Measurements from ENCODE around the gene SELENOI. TPM values are rescaled to one million over a fixed set of nuclear protein-coding genes. Genes with fewer than 3 reads are reported as not detected.

Gene SELENOI
- total and polyA plus RNA-seq, 2 of the 4 experiments (the other 2 are of a cell fraction), result 5.1 to 25.1 TPM

- peaks cover 4% of the 10 kb centered on the region; the same call in 1 of the 2 replicates for H3K27me3 ChIP-seq (ENCODE audit: control insufficient read depth, insufficient read depth, low read length)
- no peaks in the 10 kb centered on the region for H3K36me3 ChIP-seq (ENCODE audit: control insufficient read depth, insufficient read depth, low read length)
- no peak overlapping the region for H2BK120ac ChIP-seq (ENCODE audit: low read depth, low read length)
- DNase-seq (no peak), ATAC-seq (ENCODE audit: low read depth) (no peak)
- no peak overlapping the region for H2AK9ac ChIP-seq (replicated peaks; ENCODE audit: low read depth, low read length, poor library complexity)
- H4K20me1 ChIP-seq (ENCODE audit: insufficient read depth, low read length), result no peaks in the 10 kb centered on the region
- in situ Hi-C loops (cut with MboI; ENCODE audit: low sequenced_read_pairs), result no loop called here
- no peak overlapping the region for H4K8ac ChIP-seq (ENCODE audit: low read depth in 2 of 2, low read length in 2 of 2)
- H3K79me1 ChIP-seq (ENCODE audit: low read depth in 1 of 2, low read length in 2 of 2), result no peaks in the 10 kb centered on the region
- H2BK15ac ChIP-seq (ENCODE audit: low read depth, low read length), result no peak overlapping the region
- H3K4ac ChIP-seq (ENCODE audit: low read depth, low read length), result no peak overlapping the region
- no peak overlapping the region for H2BK20ac ChIP-seq (ENCODE audit: low read depth, low read length)
- H3K14ac ChIP-seq (replicated peaks; ENCODE audit: low read depth, low read length), result no peak overlapping the region
- POLR2A ChIA-PET (ENCODE audit: unreplicated experiment), result no interaction called here
- TF ChIP-seq NFE2L2 (IDR thresholded peaks at IDR 0.05; ENCODE audit: low read depth, low read length) (no peak), CHD1 (IDR thresholded peaks at IDR 0.05; ENCODE audit: low read depth, low read length) (no peak), MAFK (IDR thresholded peaks at IDR 0.05; ENCODE audit: low read depth, low read length) (no peak), ELK1 (IDR thresholded peaks at IDR 0.05; ENCODE audit: borderline replicate concordance, low read depth, low read length) (no peak), RCOR1 (IDR thresholded peaks at IDR 0.05; ENCODE audit: insufficient replicate concordance, low read length) (no peak), MAZ (IDR thresholded peaks at IDR 0.05; ENCODE audit: borderline replicate concordance, low read depth, low read length) (no peak), RAD21 (IDR thresholded peaks at IDR 0.05; ENCODE audit: low read length) (no peak), MXI1 (IDR thresholded peaks at IDR 0.05; ENCODE audit: borderline replicate concordance, low read depth, low read length) (no peak), CEBPB (IDR thresholded peaks at IDR 0.05; ENCODE audit: low read depth, low read length) (no peak), BHLHE40 (IDR thresholded peaks at IDR 0.05; ENCODE audit: low read depth, low read length) (no peak), FOS (IDR thresholded peaks at IDR 0.05; ENCODE audit: low read depth, low read length) (no peak)
- TF ChIP-seq, protein P1, sequence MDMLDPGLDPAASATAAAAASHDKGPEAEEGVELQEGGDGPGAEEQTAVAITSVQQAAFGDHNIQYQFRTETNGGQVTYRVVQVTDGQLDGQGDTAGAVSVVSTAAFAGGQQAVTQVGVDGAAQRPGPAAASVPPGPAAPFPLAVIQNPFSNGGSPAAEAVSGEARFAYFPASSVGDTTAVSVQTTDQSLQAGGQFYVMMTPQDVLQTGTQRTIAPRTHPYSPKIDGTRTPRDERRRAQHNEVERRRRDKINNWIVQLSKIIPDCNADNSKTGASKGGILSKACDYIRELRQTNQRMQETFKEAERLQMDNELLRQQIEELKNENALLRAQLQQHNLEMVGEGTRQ (IDR thresholded peaks at IDR 0.05; ENCODE audit: low read depth, low read length), result no peak
- TF ChIP-seq, protein P2, sequence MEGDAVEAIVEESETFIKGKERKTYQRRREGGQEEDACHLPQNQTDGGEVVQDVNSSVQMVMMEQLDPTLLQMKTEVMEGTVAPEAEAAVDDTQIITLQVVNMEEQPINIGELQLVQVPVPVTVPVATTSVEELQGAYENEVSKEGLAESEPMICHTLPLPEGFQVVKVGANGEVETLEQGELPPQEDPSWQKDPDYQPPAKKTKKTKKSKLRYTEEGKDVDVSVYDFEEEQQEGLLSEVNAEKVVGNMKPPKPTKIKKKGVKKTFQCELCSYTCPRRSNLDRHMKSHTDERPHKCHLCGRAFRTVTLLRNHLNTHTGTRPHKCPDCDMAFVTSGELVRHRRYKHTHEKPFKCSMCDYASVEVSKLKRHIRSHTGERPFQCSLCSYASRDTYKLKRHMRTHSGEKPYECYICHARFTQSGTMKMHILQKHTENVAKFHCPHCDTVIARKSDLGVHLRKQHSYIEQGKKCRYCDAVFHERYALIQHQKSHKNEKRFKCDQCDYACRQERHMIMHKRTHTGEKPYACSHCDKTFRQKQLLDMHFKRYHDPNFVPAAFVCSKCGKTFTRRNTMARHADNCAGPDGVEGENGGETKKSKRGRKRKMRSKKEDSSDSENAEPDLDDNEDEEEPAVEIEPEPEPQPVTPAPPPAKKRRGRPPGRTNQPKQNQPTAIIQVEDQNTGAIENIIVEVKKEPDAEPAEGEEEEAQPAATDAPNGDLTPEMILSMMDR (conservative IDR thresholded peaks at IDR 0.05; ENCODE audit: low read depth, low read length), result no peak
- no peak overlapping the region for H3K4me2 ChIP-seq (ENCODE audit: low read depth, low read length)
- no TSS peak for BruUV-seq (replicated peaks)
- no peak overlapping the region for H2AFZ ChIP-seq (replicated peaks; ENCODE audit: low read length, poor library complexity)
- CTCF ChIA-PET, result no interaction called here
- H4K5ac ChIP-seq (ENCODE audit: low read depth, low read length), result no peak overlapping the region
- no peak overlapping the region for H3K27ac ChIP-seq (ENCODE audit: insufficient read depth, low read length)
- WGBS, 2 experiments (ENCODE audit: extremely low coverage in 2 of 2, insufficient read length in 1 of 2), result no CpG with 5 or more reads among the region's 6 CpGs
- H3K18ac ChIP-seq (ENCODE audit: low read depth, low read length), result no peak overlapping the region
- H2BK5ac ChIP-seq (ENCODE audit: low read depth, low read length, poor library complexity, severe bottlenecking), result no peak overlapping the region
- intact Hi-C loops (cut with micrococcal nuclease), result no loop called here
- H3K4me3 ChIP-seq (ENCODE audit: insufficient read depth, low read depth, low read length), result no peak overlapping the region
- no peaks in the 10 kb centered on the region for H3K9me1 ChIP-seq (ENCODE audit: insufficient read depth, low read length)
- no peak overlapping the region for H3K9ac ChIP-seq (ENCODE audit: low read depth, low read length)
- H3K9me3 ChIP-seq (ENCODE audit: control insufficient read depth, insufficient read depth, low read length), result no peaks in the 10 kb centered on the region
- no peak overlapping the region for H3K23ac ChIP-seq (ENCODE audit: low read depth, low read length)
- peaks cover under 1% of the 10 kb centered on the region; the same call in 1 of the 2 replicates for H3K4me1 ChIP-seq (ENCODE audit: control insufficient read depth, insufficient read depth, low read length)
- no peak overlapping the region for H4K91ac ChIP-seq (ENCODE audit: insufficient read depth, low read depth, low read length)
- dilution Hi-C loops (cut with HindIII; ENCODE audit: low sequenced_read_pairs, unreplicated experiment), result no loop called here
- no peak overlapping the region for H3K56ac ChIP-seq (ENCODE audit: extremely low read depth, insufficient read depth, low read length)
- H2AK5ac ChIP-seq (ENCODE audit: low read depth, low read length), result no peak overlapping the region
These were observed 40.4 kb upstream of the SELENOI start for GRCh38 chr2:26305540-26305939.
